ENCODE measurements around the gene CSNK1A1L. TPM values are rescaled to one million over a fixed set of nuclear protein-coding genes. Genes with fewer than 3 reads are reported as not detected.

CSNK1A1L gene
- total and polyA plus RNA-seq, 9 donors = not detected

DNA sequence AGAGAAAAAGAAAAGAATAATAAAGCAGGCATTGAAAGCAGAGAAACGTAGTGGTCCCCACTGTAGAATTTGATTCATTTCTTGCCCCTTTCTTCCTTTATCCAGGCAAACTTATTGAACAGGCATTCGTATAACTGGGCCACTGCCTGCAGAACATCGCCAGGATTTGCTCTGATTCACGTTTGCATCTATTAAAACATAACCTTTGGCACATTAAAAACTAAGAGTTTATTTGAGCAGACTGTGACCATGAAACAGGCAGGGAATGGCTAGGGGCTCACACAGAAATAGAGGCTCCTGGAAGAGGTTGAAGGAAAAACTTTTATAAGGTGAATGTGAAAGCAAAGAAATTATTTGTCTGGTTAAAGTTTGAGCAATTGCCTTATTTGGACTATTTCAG lies 33.4 kb downstream of the CSNK1A1L start:
- Histone ChIP-seq H3K4me3 (no peak overlapping the region), H3K27ac (no peak overlapping the region), H3K36me3 (no peaks in the 10 kb centered on the region), H3K27me3 (no peaks in the 10 kb centered on the region), H3K9me3 (no peaks in the 10 kb centered on the region), H3K4me1 (ENCODE audit: insufficient read depth) (no peaks in the 10 kb centered on the region)
- TF ChIP-seq EP300 (IDR thresholded peaks at IDR 0.05) (no peak), POLR2A (IDR thresholded peaks at IDR 0.05) (no peak)
- TF ChIP-seq, protein P1, sequence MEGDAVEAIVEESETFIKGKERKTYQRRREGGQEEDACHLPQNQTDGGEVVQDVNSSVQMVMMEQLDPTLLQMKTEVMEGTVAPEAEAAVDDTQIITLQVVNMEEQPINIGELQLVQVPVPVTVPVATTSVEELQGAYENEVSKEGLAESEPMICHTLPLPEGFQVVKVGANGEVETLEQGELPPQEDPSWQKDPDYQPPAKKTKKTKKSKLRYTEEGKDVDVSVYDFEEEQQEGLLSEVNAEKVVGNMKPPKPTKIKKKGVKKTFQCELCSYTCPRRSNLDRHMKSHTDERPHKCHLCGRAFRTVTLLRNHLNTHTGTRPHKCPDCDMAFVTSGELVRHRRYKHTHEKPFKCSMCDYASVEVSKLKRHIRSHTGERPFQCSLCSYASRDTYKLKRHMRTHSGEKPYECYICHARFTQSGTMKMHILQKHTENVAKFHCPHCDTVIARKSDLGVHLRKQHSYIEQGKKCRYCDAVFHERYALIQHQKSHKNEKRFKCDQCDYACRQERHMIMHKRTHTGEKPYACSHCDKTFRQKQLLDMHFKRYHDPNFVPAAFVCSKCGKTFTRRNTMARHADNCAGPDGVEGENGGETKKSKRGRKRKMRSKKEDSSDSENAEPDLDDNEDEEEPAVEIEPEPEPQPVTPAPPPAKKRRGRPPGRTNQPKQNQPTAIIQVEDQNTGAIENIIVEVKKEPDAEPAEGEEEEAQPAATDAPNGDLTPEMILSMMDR (IDR thresholded peaks at IDR 0.05) = no peak
- WGBS, 3 donors = 27 to 51% (median 43%) methylated on average over 4 of the region's 4 CpGs
- intact Hi-C loops (cut with DNase I) = no loop called here
- no peak for DNase-seq

DNA sequence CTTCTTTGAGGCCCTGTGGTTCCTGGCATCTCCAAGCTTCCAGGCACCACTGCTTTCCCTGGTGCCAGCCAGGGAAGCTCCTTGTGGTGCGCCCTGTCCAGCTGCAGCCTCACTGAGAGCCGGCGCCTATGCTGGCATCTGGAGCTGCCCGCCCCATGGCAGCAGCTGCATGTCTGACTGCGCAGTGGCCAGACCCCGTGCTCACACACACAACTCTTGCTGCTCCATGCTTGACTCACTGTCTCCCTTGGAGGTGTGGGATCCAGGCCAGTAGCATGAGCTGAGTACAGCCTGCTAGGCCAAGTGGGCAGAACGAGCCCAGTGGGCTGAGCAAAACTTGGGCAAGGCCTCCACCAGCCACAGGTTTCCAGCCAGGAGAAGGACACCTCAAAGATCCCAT lies 34.5 kb downstream of the CSNK1A1L start:
- no peak overlapping the region for H3K27ac ChIP-seq
- no peaks in the 10 kb centered on the region for H3K36me3 ChIP-seq
- H3K27me3 ChIP-seq = no peaks in the 10 kb centered on the region
- TF ChIP-seq POLR2A (IDR thresholded peaks at IDR 0.05) (no peak), EP300 (IDR thresholded peaks at IDR 0.05) (no peak)
- TF ChIP-seq, protein P1 (IDR thresholded peaks at IDR 0.05) = no peak
- intact Hi-C loops (cut with DNase I) = no loop called here
- H3K4me1 ChIP-seq (ENCODE audit: insufficient read depth) = no peaks in the 10 kb centered on the region
- H3K9me3 ChIP-seq = no peaks in the 10 kb centered on the region
- DNase-seq = no peak
- H3K4me3 ChIP-seq = no peak overlapping the region
- 83 to 99% (median 93%) methylated on average over 1 to 7 of the region's 7 CpGs for WGBS, 3 donors

DNA sequence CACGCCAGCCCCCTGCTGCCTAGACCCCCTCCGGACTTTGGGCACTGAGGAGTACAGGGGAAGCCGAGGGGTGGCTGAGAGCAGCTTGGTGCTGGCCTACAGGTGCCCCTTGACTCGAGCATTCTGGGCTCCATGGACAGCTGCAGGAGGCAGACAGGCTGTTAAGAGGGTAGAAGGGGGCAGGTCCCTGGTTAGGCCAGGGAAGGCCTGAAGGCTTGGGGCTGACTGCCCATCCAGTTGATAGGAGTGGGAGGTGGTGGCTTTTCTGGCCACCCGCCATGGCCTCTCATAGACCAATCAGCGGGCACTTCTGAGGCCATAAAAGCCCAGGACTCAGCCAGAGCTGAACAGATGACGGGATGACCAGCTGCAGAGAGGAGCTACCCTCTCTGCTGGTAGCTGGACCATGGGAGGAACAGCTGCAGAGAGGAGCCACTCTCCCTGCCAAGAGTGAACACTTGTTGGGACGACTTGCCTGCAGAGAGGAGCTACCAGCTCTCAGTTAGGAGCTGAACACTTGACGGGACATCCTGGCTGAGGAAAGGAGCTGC lies 35.2 kb downstream of the CSNK1A1L start:
- Histone ChIP-seq H3K4me3 (no peak overlapping the region), H3K27ac (no peak overlapping the region), H3K27me3 (no peaks in the 10 kb centered on the region), H3K9me3 (no peaks in the 10 kb centered on the region), H3K36me3 (no peaks in the 10 kb centered on the region), H3K4me1 (ENCODE audit: insufficient read depth) (no peaks in the 10 kb centered on the region)
- DNase-seq = no peak
- TF ChIP-seq, protein P1 (IDR thresholded peaks at IDR 0.05) = no peak
- no peak for TF ChIP-seq EP300 (IDR thresholded peaks at IDR 0.05)
- TF ChIP-seq POLR2A (IDR thresholded peaks at IDR 0.05) = no peak
- intact Hi-C loops (cut with DNase I) = no loop called here
- WGBS, 3 donors = 84 to 87% (median 86%) methylated on average over 8 to 9 of the region's 9 CpGs

DNA sequence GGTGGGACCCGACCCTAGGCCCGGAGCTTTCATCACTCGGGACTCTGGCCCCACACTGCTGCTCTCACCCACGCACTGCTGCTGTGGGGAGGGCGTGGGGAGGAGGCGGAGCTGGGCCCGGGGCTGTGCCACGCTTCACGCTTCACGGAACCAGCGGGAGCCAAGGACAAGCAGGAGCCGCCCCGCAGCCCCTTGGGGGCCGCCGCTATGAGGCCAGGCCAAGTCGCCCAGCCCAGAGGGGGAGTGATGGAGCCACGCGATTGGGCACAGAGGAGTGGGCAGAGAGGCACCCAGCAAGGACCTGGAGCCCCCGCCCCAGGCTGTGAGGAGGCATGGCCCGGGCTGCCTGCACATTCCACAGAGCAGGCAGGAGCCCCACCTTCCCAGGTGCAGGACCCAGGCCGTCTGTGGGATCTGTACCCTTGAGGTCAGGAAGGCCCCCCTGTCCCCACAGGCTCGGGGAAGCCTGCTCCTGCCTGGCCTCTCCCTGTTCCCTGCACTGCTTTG lies 35.8 kb downstream of the CSNK1A1L start:
- Histone ChIP-seq H3K27me3 (no peaks in the 10 kb centered on the region), H3K27ac (no peak overlapping the region), H3K4me3 (no peak overlapping the region), H3K36me3 (no peaks in the 10 kb centered on the region), H3K4me1 (ENCODE audit: insufficient read depth) (no peaks in the 10 kb centered on the region), H3K9me3 (no peaks in the 10 kb centered on the region)
- 82 to 89% (median 87%) methylated on average over 20 to 22 of the region's 22 CpGs for WGBS, 3 donors
- intact Hi-C loops (cut with DNase I) = no loop called here
- no peak for DNase-seq
- TF ChIP-seq, protein P1 (IDR thresholded peaks at IDR 0.05) = no peak
- TF ChIP-seq EP300 (IDR thresholded peaks at IDR 0.05) (no peak), POLR2A (IDR thresholded peaks at IDR 0.05) (no peak)

Data from ovary (tissue), 9 donors.